GM21390 (cell line): ENCODE results near the gene RENBP.

Source experiments
- ATAC-seq: cut with Tn5 transposase; IDR thresholded peaks from one replicate; pipeline ENCODE4 v1.9.1; 2021; ENCODE audit not compliant: unreplicated experiment

The RENBP gene

DNA sequence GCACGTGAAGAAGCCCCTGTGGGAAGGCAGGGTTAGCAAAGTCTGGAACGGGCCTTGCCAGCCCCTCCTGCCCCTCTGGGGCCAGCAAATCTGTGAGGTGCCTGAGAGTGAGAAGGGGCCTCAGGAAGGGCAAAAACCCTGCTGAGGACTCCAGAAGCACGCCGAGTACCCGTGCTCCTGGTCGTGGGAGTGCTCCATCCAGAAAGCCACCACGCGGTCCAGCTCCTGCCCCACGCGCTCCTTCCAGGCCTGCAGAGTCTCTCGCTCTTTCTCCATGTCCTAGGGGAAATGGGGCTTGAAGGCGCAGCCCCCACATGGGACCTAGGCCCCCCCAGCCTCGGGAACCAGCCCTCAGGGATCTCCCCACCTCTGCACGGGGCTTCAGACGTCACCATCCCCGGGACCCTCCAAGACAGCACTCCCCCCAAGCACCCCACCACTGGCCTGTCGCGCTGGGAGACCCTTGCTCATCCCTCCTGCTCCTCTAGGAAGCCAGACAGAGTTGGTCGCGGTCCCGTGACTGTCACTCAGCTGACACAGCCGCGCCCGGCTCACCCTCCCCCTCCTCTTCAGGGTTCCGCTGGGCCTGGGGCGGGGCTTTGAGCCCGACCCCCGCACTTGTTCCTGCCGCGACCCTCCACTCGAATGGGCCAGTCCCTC lies at the start of gene RENBP:
Gene RENBP (minus strand): TSS at position 504 of the 660 bp plus-strand sequence. CDS start 33 bp downstream, at position 471.
- ATAC-seq: no peak

DNA sequence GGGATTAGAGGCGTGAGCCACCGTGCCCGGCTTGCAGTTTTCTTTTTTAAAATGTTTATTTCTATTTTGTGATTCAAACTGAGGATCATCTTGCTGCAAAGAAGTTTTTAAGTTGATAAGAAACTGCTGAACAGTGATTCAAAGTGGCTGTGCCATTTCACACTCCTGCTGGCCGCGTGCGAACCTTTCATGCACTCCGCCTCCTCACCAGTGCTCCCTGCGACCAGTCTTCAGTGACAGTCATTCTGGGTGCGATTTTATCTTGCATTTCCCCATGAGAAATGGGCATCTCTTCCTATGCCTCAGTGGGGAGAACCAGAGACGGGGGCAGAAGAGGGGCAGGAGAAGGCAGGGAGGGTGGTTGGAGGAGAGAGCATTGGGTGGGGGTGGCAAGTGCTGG lies 49.5 kb upstream of the RENBP start:
- no peak for ATAC-seq

DNA sequence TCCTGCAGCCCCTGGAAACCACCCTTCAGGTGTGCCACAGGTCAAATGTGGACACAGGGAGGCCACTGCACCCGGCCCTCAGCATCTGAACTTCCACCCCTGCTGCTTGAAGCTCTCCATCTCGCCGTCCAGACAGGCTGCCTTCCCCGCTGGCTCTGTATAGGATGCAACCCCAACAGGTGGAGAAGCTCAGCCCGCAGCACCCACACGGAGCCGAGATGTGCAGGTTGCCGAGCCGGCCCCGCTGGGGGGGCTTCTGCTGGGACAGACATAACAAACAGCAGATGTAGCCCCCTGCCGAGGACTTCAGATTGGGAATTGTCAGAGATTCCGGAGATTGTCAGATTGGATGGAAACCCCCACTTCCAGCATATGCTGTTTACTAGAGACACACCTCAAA lies 48.6 kb upstream of the RENBP start:
- no peak for ATAC-seq

DNA sequence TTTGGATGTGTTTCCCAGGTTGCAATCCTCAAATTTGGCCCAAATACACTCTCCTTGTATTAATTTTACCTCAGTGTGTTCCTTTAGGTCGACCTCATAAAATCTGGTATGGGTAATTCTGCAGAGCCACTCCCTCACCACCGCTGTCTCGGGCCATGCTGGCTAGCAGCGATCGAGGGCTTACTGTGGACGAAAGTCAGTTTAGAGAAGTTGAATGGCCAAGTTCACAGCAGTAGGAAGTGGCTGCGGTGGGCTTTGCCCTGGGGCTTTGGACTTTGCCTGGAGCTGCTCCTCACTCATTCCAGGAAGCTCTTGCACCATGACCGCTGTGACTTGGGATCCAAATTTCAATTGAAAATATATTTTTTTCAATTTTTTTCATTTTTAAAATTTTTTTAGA lies 47.7 kb upstream of the RENBP start:
- no peak for ATAC-seq

DNA sequence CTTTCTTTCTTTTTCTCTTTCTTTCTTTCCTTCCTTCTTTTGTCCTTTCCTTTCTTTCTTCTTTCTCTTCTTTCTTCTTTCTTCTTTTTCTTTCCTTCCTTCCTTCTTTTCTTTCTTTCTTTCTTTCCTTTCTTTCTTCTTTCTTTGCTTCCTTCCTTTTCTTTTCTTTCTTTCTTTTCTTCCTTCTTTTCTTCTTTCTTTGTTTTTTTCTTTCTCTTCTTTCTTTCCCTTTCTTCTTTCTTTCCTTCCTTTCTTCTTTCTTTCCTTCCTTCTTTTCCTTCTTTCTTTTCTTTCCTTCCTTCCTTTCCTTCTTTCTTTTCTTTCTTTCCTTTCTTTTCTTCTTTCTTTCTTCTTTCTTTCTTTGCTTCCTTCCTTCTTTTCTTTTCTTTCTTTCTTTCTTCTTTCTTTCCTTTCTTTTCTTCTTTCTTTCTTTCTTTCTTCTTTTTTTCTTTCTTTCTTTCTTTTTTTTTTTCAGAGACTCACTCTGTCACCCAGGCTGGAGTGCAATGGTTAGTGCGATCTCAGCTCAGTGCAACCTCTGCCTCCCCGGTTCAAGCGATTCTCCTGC lies 46.7 kb upstream of the RENBP start:
- no peak for ATAC-seq

DNA sequence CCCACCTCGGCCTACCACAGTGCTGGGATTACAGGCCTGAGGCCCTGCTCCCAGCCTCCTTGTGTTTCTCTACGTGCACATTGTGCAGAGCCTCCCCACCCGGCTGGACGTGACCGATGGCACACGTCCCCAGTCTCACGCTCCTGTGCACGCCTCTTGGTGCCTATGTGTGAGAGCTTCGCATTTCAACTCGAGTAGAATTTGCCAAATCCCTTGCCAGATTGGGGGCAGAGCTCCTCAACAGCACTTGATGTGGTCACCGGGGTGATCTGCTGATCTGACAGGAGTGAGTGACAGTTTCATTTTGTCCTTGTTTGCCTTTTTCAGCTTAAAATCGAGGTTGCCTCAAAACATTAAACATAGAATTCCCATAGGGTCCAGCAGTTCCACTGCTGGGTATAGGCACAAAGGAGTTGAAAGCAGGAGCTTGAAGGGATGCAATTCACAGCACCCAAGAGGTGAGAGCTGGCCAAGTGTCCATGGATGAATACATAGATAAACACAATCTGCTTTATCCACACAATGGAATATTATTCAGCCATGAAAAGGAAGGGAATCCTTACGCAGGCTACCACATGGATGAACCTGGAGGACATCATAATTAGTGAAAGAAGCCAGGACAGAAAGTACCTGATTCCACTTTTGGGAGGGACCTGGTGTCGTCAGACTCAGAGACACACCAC lies 45.7 kb upstream of the RENBP start:
- no peak for ATAC-seq

DNA sequence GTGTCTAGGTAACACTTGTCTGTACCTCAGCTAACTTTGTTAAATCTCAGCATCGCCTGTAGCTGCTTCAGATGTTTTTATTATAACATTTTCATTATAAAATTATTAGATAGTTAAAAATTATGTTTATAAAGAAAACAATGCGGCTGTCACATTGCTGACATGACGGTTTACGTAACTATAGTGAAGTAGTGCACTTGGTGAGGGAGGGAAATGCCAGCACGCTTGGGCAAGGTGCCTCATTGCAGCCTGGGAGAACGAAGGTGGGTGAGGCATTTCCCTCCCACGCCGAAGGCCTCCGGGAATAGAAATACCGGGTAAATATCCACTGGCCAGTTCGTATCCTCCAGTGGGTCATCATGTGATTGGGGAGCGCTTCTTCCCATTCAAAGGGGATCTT lies 44.0 kb upstream of the RENBP start:
- no peak for ATAC-seq

DNA sequence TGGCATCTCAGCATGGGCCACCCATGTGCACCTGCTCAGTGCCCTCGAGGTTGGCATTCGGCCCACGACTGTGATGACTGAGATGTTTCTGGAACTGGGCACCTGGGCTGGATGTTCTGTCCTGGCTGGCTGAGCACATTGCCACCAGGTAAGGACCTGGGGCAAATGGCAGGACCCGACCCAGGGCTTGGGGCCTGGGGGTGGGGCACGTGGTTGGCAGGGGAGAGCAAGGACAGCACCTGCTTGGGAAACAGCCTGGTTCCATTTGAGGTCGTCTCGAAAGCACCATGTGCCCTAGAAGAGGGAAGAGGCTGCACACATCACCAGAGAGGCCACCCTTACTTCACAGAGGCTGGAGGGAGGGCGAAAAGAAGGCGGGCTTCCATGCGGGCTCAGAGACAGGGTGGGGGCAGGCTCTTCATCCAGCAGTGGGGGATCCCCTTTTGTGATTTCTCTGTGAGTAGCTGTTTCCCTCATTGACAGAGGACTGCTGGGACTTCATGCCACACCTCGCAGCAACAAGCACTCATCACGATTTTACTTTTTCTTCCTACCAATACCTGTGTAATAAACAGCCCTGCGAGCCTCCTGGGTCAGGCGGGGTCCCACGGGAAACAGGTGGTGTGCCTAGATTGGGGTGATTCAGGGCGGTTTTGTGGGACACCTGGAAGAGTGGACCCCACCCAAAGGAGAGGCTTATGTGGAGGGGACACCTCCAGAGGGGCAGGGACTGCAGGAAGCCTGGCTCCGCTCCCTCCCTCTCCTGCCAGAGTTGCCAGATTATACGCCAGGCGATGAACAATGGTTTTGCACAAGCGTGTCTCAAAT lies 40.1 kb upstream of the RENBP start:
- ATAC-seq: peak; percentile 34

DNA sequence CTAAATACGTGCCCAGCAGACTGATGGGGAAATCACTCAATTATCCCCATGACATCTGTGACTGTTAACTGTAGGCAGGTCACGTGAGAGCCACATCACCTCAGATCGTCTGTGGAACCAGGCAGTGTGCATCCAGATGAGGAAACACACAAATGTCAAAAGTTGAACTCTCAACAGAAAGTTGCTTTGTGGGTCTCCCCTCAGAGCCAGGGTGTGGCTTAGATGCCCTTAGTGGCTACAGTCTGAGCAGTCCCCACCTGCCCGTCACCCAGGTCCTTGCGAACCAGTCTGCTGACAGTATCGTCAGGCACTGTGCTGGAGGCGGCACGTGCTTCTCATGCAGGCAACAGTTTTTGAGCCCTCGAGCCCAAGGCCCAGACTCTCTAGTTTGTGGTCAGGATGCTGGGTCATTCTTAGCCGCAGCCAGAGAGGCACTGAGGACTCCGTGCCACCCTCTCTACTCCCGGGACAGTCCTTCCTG lies 38.9 kb upstream of the RENBP start:
- no peak for ATAC-seq

DNA sequence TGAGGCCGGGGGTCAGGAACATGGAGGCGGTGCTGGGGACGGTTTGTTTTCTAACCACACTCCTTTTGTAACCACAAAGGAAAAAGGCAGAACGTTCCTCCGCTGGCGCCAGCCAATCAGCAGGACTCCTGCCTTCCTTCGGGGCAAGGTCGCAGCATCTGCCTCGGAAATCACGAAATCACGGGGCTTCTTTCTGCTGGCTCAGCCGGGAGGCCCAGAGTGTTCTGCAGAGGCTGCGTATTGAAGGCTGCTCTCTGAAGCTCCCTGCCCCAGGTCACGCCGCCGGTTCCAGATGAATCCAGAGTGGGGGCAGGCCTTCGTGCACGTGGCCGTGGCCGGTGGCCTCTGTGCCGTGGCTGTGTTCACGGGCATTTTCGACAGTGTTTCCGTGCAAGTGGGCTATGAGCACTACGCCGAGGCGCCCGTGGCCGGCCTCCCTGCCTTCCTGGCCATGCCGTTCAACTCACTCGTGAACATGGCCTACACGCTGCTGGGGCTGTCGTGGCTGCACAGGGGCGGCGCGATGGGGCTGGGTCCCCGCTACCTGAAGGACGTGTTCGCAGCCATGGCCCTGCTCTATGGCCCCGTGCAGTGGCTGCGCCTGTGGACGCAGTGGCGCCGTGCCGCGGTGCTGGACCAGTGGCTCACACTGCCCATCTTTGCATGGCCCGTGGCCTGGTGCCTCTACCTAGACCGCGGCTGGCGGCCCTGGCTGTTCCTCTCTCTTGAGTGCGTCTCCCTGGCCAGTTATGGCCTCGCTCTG lies 37.5 kb upstream of the RENBP start:
- no peak for ATAC-seq

DNA sequence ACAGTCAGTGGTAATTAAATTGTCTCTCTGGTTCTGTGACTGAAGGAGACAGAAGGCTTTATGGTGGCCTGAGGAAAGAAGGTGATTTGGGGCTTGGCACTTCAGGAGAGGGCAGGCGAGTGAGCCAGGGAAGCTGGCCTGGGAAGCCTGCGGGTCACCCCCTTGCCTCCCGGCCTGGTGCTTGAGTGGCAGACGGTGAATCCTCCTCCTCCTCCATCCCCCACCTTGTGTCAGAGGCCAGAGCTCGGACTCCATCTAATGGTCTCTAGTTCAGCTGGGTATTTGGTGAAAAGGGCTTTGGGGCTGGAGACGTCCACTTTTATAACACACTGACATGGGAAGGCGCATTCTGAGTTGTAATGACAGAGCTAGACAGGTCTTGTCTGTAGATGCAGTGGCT lies 36.8 kb upstream of the RENBP start:
- ATAC-seq: no peak

DNA sequence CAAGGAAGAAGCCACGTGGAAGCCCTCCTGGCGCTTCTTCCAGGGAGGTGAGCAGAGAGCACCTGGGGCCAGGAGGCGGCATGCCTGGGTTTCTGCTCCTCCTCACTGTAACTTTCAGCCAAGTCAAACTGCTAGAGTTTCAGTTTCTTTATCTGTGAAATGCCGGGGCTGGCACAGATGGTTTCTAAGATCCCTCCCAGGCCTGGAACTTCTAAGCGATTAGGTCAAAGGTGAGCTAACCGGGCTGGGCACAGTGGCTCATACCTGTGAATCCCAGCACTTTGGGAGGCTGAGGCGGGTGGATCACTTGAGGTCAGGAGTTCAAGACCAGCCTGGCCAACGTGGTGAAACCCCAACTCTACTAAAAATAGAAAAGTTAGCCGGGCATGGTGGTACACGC lies 36.0 kb upstream of the RENBP start:
- peak; percentile 60 for ATAC-seq

DNA sequence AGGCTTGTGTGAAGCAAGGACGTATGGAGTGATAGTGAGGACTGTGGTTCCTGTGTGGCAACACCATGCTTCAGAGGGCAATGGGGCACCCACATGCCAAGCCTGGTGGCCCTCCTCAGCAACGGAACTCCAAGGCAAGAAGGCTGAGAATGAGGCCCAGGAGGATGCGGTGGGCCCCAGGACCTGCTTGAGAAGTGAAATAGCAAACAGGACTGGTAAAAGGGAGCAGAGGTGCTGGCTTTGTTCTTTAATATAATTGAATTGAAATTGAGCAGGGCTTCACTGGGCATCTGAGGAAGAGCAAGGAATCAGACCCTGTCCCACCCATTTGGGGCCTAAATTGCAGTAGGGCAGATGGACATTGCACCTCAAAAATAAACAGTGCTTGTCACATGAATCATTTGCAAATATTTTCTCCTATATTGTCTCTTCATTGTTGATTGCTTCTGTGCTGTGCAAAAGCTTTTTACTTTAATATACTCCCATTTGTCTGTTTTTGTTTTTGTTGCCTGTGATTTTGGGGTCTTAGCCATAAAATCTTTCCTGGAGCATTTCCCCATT lies 30.4 kb upstream of the RENBP start:
- no peak for ATAC-seq

DNA sequence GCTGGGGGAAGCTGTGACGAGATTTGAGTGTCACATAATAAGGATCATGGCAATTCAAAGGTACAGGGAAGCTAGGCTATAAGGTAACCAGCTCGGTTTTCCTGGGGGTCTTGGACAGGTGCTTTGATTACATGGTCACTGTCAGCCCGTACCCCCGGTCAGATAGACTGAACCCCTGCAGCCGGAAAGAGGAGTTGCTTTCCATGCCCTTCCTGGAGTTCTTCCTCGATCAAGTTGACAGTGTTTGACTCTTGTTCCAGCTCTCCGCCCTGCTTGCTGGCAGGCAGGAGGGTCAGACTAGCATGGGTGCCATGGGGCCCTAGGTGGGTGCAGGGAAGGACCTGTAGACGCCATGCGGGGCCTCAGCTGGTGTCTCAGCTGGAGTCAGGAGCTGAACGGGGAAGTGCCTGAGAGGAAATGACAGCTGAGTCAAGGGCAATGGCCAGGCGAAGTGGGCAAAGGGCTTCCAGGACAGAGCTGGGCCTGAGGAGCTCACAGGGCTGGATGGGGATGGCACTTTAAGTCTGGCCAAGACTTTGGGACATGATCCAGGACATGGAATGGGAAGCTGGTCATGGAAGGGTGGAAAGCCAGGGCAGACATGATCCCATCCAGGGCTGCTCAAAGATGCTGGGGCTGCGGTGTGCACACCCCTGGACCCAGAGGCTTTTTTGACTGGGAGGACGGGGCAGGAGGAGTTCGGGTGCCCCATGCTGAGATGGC lies 29.7 kb upstream of the RENBP start:
- no peak for ATAC-seq

DNA sequence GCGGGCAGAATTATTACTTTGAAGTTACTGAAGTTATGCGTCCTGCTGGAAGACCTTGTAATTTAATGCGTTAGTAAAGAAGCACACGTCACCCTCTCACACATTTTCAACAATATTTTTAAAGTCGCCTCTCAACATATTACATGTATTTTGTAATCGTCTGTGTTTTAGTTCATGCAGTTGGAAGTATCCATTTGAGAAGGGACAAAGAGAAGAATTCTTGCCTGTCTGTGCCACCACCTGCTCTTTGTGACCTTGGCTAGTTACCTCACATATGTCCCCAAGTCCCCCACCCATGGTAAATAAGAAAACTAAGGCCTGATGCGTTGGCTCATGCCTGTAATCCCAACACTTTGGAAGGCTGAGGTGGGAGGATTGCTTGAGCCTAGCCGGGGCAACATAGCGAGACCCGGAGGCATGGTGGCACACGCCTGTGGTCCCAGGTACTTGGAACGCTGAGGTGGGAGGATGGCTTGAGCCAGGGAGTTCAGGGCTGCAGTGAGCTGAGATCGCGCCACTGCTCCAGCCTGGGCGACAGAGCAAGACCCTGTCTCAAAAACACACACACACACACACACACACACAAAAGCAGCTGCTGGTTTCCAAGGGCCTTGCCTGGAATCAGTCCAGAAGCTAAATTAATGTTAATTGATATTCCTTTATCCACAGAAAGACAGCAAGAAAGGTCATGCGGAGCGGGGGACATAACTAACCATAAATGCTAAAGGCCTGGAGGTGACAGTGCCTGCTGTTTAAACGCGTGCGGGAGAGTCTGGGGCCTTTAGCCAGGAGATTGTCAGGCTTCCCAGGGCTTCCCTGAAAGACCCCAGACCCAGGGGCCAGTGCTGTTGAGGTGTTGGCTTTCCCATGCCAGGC lies 28.9 kb upstream of the RENBP start:
- ATAC-seq: no peak

DNA sequence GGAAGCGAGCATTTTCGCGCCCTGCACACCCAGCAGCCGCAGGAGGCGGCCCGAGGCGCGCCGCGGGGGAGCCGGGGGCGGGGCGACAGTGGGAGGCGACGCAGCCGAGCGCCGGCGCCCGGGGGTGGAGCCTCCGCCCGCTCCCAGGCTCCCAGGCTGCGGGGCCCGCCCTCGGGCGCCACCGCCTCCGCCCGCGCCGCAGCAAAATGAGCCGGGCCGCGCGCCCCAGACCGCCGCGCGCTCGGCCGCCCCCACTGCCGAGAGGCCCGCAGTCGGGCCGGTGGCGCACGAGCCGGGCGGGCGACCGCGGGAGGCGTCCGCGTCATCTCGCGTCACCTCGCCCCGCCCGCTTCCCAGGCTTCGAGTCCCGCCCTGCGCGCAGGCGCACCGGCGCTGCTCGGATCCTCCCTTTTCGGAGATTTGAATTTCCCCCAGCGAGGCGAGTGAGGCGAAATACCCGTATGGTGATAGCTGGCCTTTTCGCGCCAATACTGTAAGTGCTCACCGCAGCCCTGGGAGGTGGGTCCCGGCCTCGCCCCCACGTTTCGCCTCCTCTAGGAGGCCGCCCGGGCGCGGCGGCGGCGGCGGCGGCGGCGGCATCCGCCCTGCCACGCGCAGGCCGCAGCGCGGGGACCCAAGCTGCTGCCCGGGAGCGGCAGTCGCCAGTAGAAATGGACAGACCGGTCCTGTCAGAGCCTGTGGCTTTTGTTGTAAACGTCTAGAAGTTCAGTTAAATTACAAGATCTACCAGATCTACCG lies 28.1 kb upstream of the RENBP start, which contains the start of gene TMEM187:
Gene TMEM187 (plus strand): TSS at position 387 of the 759 bp plus-strand sequence. CDS start 9,309 bp downstream, outside the sequence.
- ATAC-seq: peak; percentile 42

DNA sequence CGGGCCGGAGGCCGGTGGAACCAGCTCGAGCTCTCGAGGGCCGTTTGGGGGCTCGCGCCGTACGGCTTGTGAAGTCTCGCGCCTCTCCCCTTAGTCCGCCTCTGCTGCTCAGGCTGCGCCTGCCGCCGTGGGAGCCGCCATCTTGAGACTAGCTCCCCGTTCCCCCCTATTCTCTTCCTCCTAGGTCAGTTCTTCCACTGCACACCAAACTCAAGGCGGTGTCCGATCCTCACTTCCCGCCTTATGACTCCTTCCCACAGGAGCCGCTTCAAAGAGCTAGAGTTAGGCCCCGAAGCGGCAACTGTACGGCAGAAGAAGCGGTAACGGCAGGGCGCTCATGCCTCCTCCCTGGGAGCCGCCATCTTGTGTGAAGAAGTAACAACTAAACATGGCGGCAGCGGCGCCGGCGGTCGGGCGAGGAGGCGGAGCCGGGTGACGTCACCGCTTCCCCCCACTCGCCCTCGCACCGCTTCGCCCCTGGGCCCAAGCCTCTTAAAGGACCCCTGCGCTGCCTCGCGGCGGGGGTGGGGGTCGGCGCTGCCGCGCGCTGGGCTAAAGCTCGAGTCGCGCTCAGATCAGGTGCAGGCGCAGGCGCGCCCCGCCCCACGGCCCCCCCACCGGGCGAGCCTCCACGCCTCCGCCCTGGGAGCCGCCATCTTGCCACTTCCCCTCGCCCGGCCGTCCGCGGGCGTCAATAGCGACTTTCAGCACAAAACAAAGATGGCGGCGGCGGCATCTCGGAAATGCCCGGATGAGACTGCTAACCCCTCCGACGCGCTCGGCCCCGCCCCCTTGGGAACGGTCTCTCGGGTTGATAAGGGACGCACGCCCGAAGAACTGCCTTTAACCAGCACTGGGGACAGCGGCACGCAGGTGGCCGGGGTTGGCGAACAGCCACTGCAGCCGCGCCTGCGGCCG lies 27.3 kb upstream of the RENBP start, which contains the start of gene HCFC1:
Gene HCFC1 (minus strand): TSS at position 369 of the 918 bp plus-strand sequence. CDS start 978 bp downstream, outside the sequence.
- ATAC-seq: peak; percentile 33
